ENCODE measurements around the gene BMP6.

BMP6 gene

GRCh38 chr6:7730001-7730783, 4.3 kb downstream of the BMP6 start:
- no peak for TF ChIP-seq CTCF (IDR thresholded peaks at IDR 0.05; ENCODE audit: low read depth, low read length, missing control alignments)
- H3K4me3 ChIP-seq (replicated peaks; ENCODE audit: low read depth, low read length): no peak overlapping the region
- DNase-seq (ENCODE audit: extremely low read depth, low read depth): no peak

- no peak for TF ChIP-seq CTCF (IDR thresholded peaks at IDR 0.05; ENCODE audit: low read depth, low read length, missing control alignments)
- no peak overlapping the region for H3K4me3 ChIP-seq (replicated peaks; ENCODE audit: low read depth, low read length)
- DNase-seq (ENCODE audit: extremely low read depth, low read depth): no peak
Measured at GRCh38 chr6:7730784-7731227, 4.9 kb downstream of the BMP6 start.

GRCh38 chr6:7731294-7731693, 5.4 kb downstream of the BMP6 start:
- no peak for DNase-seq (ENCODE audit: extremely low read depth, low read depth)
- no peak for TF ChIP-seq CTCF (IDR thresholded peaks at IDR 0.05; ENCODE audit: low read depth, low read length, missing control alignments)
- H3K4me3 ChIP-seq (replicated peaks; ENCODE audit: low read depth, low read length): no peak overlapping the region

DNA sequence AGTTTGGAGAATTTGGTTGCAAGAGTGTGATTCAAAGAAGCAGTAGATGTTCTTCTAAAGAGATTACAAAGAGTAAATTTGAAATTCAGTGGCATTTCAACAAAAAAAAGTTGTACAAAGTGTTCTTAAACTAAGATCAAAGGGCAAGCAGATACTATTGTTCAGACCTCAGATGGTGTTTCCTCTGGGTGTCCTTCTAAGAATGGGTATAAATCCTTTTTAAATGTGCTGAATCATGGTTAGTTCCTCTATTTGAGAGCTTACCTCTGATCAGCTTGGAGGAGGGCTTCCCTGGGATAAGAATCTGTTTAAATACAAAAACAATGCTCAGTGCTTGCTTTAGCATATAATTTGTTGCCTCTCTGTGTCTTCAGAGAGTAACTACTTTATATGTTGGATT, 6.3 kb downstream of the BMP6 start:
- no peak for TF ChIP-seq CTCF (IDR thresholded peaks at IDR 0.05; ENCODE audit: low read depth, low read length, missing control alignments)
- no peak for DNase-seq (ENCODE audit: extremely low read depth, low read depth)
- H3K4me3 ChIP-seq (replicated peaks; ENCODE audit: low read depth, low read length): no peak overlapping the region

GRCh38 chr6:7734707-7735383, 8.9 kb downstream of the BMP6 start:
- no peak for TF ChIP-seq CTCF (IDR thresholded peaks at IDR 0.05; ENCODE audit: low read depth, low read length, missing control alignments)
- H3K4me3 ChIP-seq (replicated peaks; ENCODE audit: low read depth, low read length): no peak overlapping the region
- DNase-seq (ENCODE audit: extremely low read depth, low read depth): no peak

GRCh38 chr6:7737106-7737505, 11.2 kb downstream of the BMP6 start:
- H3K4me3 ChIP-seq (replicated peaks; ENCODE audit: low read depth, low read length): no peak overlapping the region
- no peak for DNase-seq (ENCODE audit: extremely low read depth, low read depth)
- TF ChIP-seq CTCF (IDR thresholded peaks at IDR 0.05; ENCODE audit: low read depth, low read length, missing control alignments): no peak
